K562 (cell line): Measurements from ENCODE around the gene PPAN. TPM values are rescaled to one million over a fixed set of nuclear protein-coding genes. Genes with fewer than 3 reads are reported as not detected.

Experiments used
- ATAC-seq: fragments of 200-7000 bp; cut with Tn5 transposase; 3 replicates; pipeline ENCODE4 v1.9.1; 2020; ENCODE audit warnings: moderate library complexity
- BruUV-seq: library from RNA; stranded (reverse); fragments of 400-500 nt; replicated peaks from 2 replicates; lab custom pipeline; 2021; lab: Mats Ljungman, UMichigan
- CTCF ChIA-PET: fragments of 300-600 bp; formaldehyde crosslinking; extraction: SDS; loops from one replicate; lab custom pipeline; 2021; ENCODE audit warnings: low intra/inter-chr PET ratio; lab: Yijun Ruan, JAX
- POLR2A ChIA-PET: fragments of 300-600, 350-650 bp; sonication (Branson Sonifier 250); formaldehyde crosslinking; extraction: SDS; loops from one replicate; lab custom pipeline; 2021; ENCODE audit warnings: antibody characterized with exemption, inconsistent platforms; lab: Yijun Ruan, JAX
- DNase-seq, 4 experiments: peaks; one replicate each; pipeline versions ENCODE4 v3.0.0 to v3.0.0-alpha.2; 2011 to 2018; ENCODE audit warnings: low spot score in 3 of 4, mixed read lengths in 3 of 4; ENCODE audit errors: extremely low read depth in 1 of 4
- FAIRE-seq: peaks from 2 replicates; lab custom pipeline; 2011; peaks lifted over from hg19 to GRCh38; lab: Jason Lieb, UNC
- H2AFZ ChIP-seq: 2 replicates; pipeline ENCODE4 v1.6.0; 2011; ENCODE audit warnings: low read depth, low read length, control low read depth, inconsistent platforms
- H3K27ac ChIP-seq: fragments of 200-600 bp; 3 replicates; pipeline ENCODE4 v1.8.0; 2011; ENCODE audit warnings: low read depth, mild to moderate bottlenecking, control low read depth, inconsistent platforms, low read length, moderate library complexity, mixed read lengths; ENCODE audit errors: extremely low read depth
- H3K27me3 ChIP-seq, 2 experiments: fragments of 300-600 bp in 1 of 2; 2 replicates in 1 of 2; 3 replicates in 1 of 2; pipeline versions ENCODE4 v1.6.0 to v1.8.0; 2011; ENCODE audit warnings: inconsistent platforms in 2 of 2, low read length in 2 of 2, mild to moderate bottlenecking in 1 of 2, mixed read lengths in 1 of 2, moderate library complexity in 1 of 2; ENCODE audit not compliant: control insufficient read depth in 2 of 2, insufficient read depth in 2 of 2
- H3K36me3 ChIP-seq: fragments of 300-600 bp; 3 replicates; pipeline ENCODE4 v1.8.0; 2011; ENCODE audit warnings: mild to moderate bottlenecking, low read length, inconsistent platforms; ENCODE audit not compliant: control insufficient read depth, insufficient read depth
- H3K4me1 ChIP-seq, 2 experiments: fragments of 200-600 bp in 1 of 2; replicated peaks in 1 of 2; 2 replicates in 1 of 2; 3 replicates in 1 of 2; pipeline versions ENCODE4 v1.5.1 to v1.8.0; 2011; ENCODE audit warnings: inconsistent platforms in 2 of 2, low read length in 2 of 2, mild to moderate bottlenecking in 1 of 2, mixed read lengths in 1 of 2, moderate library complexity in 1 of 2; ENCODE audit not compliant: control insufficient read depth in 2 of 2, insufficient read depth in 2 of 2
- H3K4me2 ChIP-seq: 2 replicates; pipeline ENCODE4 v1.6.1; 2011; ENCODE audit warnings: low read length, control low read depth, inconsistent platforms, mixed read lengths; ENCODE audit not compliant: insufficient read depth
- H3K4me3 ChIP-seq: fragments of 200-600 bp; sonication (generic), shearing (Covaris generic); 2 replicates; pipeline ENCODE4 v1.5.1; 2016; ENCODE audit warnings: control low read depth, inconsistent platforms
- H3K79me2 ChIP-seq: fragments of 200-600 bp; 3 replicates; pipeline ENCODE4 v1.8.0; 2011; ENCODE audit warnings: low read length, inconsistent platforms; ENCODE audit not compliant: control insufficient read depth, insufficient read depth
- H3K9ac ChIP-seq, 2 experiments: 2 replicates each; pipeline versions ENCODE4 v1.6.0 to v1.6.1; 2011; ENCODE audit warnings: low read depth in 2 of 2, low read length in 2 of 2, control low read depth in 1 of 2, inconsistent platforms in 1 of 2, mild to moderate bottlenecking in 1 of 2, mixed read lengths in 1 of 2; ENCODE audit not compliant: insufficient read depth in 1 of 2
- H3K9me1 ChIP-seq: one replicate; pipeline ENCODE4 v1.6.0; 2011; ENCODE audit warnings: inconsistent platforms, mild to moderate bottlenecking, low read length, moderate library complexity; ENCODE audit not compliant: control insufficient read depth, insufficient read depth
- H3K9me3 ChIP-seq: replicated peaks from 2 replicates; pipeline ENCODE4 v1.5.1; 2011; ENCODE audit warnings: low read depth, low read length, inconsistent platforms; ENCODE audit not compliant: control insufficient read depth, insufficient read depth
- H4K20me1 ChIP-seq: replicated peaks from 2 replicates; pipeline ENCODE4 v1.6.1; 2011; ENCODE audit warnings: low read length, inconsistent platforms, mixed read lengths; ENCODE audit not compliant: control insufficient read depth, insufficient read depth
- KLF1 ChIP-seq: fragments of 450-650 bp; IDR thresholded peaks from 2 replicates; pipeline ENCODE4 v1.6.1; 2016; ENCODE audit warnings: missing genetic modification characterization, missing compliant biosample characterization
- POLR2G ChIP-seq: fragments of 200-400 bp; formaldehyde crosslinking; IDR thresholded peaks from 2 replicates; pipeline ENCODE4 v1.6.1; 2017; ENCODE audit warnings: low read depth, mild to moderate bottlenecking, antibody characterized with exemption, low read length, moderate library complexity
- RBFOX2 ChIP-seq: fragments of 200-400 bp; formaldehyde crosslinking; IDR thresholded peaks from 2 replicates; pipeline ENCODE4 v1.6.1; 2017; ENCODE audit warnings: low read depth, mild to moderate bottlenecking, low read length, moderate library complexity
- ZNF143 ChIP-seq: sonication (generic); formaldehyde crosslinking; IDR thresholded peaks from 2 replicates; pipeline ENCODE4 v1.9.0; 2022; ENCODE audit warnings: mild to moderate bottlenecking, missing genetic modification reagents
- WGBS: fragments of 100-300 bp; shearing (Covaris generic); methylation state at CpG from one replicate; pipeline ENCODE4 v1.1.6; 2016; ENCODE audit warnings: low coverage, mixed read lengths; ENCODE audit not compliant: insufficient coverage; ENCODE audit errors: missing lambda C conversion rate; 5-methylcytosine and 5-hydroxymethylcytosine counted together
- in situ Hi-C: fragments of 300-500 bp; cut with MboI; formaldehyde crosslinking; loops from 4 replicates; pipeline ENCODE4 v1.15.0; 2018; ENCODE audit warnings: inconsistent platforms, mixed read lengths
- intact Hi-C: fragments of 100-400 bp; cut with micrococcal nuclease; formaldehyde crosslinking; loops from 2 replicates; pipeline ENCODE4 v1.14.2; 2022
- polyA plus RNA-seq, 8 experiments: library from polyadenylated mRNA; depleted of rRNA in 4 of 8; stranded (reverse) in 5 of 8; unstranded in 3 of 8; fragments of >200 nt; fragmentation: Nextera tagmentation in 2 of 8; fragmentation: Illumina TruSeq in 1 of 8; extraction: Ambion mirVana in 2 of 8; extraction: Trizol in 1 of 8; gene quantifications; 2 replicates each; pipeline versions ENCODE4 v1.2.1 to v1.2.3, GENCODE V29; 2011 to 2014; ENCODE audit warnings: inconsistent platforms in 1 of 8, missing spikeins in 1 of 8
- total RNA-seq, 7 experiments: library from RNA; depleted of rRNA in 6 of 7; stranded (reverse); fragments of >200 nt in 6 of 7; fragmentation: Illumina TruSeq in 2 of 7; extraction: Trizol in 2 of 7; gene quantifications; 2 replicates each; pipeline versions ENCODE4 v1.2.1 to v1.2.3, GENCODE V29; 2011 to 2021; ENCODE audit warnings: low replicate concordance in 1 of 7

The PPAN gene
- total and polyA plus RNA-seq, 9 of the 15 experiments (the other 6 are each of a cell fraction or from before 2014, with no cell fraction given), result 2.2 to 129 (median 59.1) TPM

DNA sequence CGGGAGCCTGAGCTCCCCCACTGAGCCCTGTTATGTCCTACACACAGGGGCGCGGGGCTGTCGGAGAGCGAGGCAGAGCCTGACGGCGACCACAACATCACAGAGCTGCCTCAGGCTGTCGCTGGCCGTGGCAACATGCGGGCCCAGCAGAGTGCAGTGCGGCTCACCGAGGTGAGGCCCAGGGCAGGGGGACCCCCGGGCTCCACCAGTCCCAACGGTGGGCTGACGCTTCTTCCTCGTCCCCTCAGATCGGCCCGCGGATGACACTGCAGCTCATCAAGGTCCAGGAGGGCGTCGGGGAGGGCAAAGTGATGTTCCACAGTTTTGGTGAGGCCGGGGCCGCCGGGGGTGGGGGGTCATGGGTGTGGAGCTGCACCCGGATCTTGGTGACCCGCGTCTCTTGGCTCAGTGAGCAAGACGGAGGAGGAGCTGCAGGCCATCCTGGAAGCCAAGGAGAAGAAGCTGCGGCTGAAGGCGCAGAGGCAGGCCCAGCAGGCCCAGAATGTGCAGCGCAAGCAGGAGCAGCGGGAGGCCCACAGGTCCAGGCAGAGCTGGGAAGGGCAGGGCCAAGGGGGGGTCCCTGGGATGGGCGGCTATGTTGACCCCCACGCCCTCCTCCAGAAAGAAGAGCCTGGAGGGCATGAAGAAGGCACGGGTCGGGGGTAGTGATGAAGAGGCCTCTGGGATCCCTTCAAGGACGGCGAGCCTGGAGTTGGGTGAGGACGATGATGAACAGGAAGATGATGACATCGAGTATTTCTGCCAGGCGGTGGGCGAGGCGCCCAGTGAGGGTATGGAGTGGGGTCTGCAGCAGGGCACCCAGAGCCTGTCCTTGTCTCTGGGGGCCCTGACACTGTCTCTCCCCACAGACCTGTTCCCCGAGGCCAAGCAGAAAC is 4.2 kb downstream of the PPAN start:
- H3K79me2 ChIP-seq, result peaks cover 37% of the 10 kb centered on the region
- H3K4me2 ChIP-seq, result no peak overlapping the region
- no peak overlapping the region for H3K4me3 ChIP-seq
- H3K27ac ChIP-seq, result no peak overlapping the region
- H3K27me3 ChIP-seq, result no peaks in the 10 kb centered on the region
- intact Hi-C loops (loop anchor here (5.0 kb wide), 1 partner anchor 178 kb away; no protein-coding TSS in a partner anchor), in situ Hi-C loops (no loop called here)
- no peak overlapping the region for H2AFZ ChIP-seq
- H3K9ac ChIP-seq, result peak overlapping the region in 1 of 2 experiments; percentile 57; a peak in 1 of 4 replicates
- ChIA-PET CTCF (no interaction called here), POLR2A (interaction anchor here (0.5 to 1.2 kb wide), 2 partner anchors 11 to 994 kb away, joined by 4 to 6 read pairs; no protein-coding TSS in a partner anchor)
- ATAC-seq (no peak), DNase-seq (peak in 1 of 4 experiments; percentile 7), FAIRE-seq (no peak)
- H4K20me1 ChIP-seq, result no peaks in the 10 kb centered on the region; the same call in 1 of the 2 replicates
- 95% methylated on average over 28 of the region's 44 CpGs for WGBS
- no peaks in the 10 kb centered on the region for H3K9me3 ChIP-seq
- BruUV-seq, result no TSS peak
- no peak for TF ChIP-seq KLF1
- peak; percentile 52; the same call in 1 of the 2 replicates for TF ChIP-seq POLR2G
- 0 out of 2 replicates have a peak, but pooled peaks have one; percentile 24 for TF ChIP-seq ZNF143 (CRISPR knock-in tag)
- peak; percentile 73 for TF ChIP-seq RBFOX2
- peaks cover 58% of the 10 kb centered on the region for H3K36me3 ChIP-seq
- peaks cover 9 to 79% of the 10 kb centered on the region in 2 experiments for H3K4me1 ChIP-seq
- H3K9me1 ChIP-seq, result no peaks in the 10 kb centered on the region
